ENCODE data around the gene MADD. TPM values are rescaled to one million over a fixed set of nuclear protein-coding genes. Genes with fewer than 3 reads are reported as not detected.

The MADD gene
- total and polyA plus RNA-seq, 11 donors, result 22.6 to 60.6 (median 40.2) TPM

DNA sequence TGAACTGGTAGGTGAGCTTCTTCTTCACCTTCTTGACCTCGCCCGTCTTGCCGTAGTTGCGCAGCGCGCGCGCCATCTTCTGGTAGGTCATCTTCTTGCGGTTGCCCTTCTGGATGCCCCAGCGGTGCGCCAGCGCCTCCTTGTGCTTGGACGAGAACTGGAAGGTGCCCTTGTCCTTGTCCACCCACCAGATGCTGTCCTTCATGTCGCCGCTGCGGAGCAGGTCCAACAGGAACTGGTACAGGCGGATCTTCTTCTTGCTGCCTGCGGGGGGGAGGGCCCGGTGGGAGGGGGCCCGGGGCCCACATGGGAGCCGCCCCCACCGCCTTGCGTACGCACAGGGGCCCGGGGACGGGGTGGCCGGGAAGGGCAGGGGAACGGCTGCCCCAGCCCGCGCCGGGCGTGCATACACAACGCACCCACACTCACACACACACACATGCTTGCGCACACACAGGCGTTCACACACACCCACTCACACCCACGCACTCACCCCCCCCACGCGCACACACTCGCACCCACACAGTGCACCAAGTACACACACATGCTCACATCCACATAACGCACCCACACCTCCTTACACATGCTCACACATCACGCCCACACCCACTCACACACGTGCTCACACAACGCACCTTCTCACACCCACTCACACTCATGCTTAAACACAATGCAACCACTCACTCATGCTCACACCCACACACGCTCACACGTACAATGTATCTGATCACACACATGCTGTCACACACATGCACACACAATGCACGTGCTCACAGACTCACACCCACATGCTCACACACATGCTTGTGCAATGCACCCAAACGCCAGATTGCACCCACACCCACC is 85.6 kb downstream of the MADD start:
- H3K9me3 ChIP-seq, result no peaks in the 10 kb centered on the region
- no peaks in the 10 kb centered on the region for H3K27me3 ChIP-seq
- peak overlapping the region; percentile 18 to 72 (median 50) for H3K4me3 ChIP-seq
- TF ChIP-seq, protein P1, sequence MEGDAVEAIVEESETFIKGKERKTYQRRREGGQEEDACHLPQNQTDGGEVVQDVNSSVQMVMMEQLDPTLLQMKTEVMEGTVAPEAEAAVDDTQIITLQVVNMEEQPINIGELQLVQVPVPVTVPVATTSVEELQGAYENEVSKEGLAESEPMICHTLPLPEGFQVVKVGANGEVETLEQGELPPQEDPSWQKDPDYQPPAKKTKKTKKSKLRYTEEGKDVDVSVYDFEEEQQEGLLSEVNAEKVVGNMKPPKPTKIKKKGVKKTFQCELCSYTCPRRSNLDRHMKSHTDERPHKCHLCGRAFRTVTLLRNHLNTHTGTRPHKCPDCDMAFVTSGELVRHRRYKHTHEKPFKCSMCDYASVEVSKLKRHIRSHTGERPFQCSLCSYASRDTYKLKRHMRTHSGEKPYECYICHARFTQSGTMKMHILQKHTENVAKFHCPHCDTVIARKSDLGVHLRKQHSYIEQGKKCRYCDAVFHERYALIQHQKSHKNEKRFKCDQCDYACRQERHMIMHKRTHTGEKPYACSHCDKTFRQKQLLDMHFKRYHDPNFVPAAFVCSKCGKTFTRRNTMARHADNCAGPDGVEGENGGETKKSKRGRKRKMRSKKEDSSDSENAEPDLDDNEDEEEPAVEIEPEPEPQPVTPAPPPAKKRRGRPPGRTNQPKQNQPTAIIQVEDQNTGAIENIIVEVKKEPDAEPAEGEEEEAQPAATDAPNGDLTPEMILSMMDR (IDR thresholded peaks at IDR 0.05), result peak; percentile 79 to 99 (median 94)
- no peak for TF ChIP-seq POLR2A (IDR thresholded peaks at IDR 0.05)
- WGBS, 4 donors, result 23 to 33% (median 27%) methylated on average over 40 to 47 of the region's 47 CpGs
- DNase-seq, result peak; percentile 93 to 97 (median 96)
- peaks cover 0 to 10% (median 0%) of the 10 kb centered on the region in 9 donors for H3K36me3 ChIP-seq
- peak overlapping the region; percentile 70 to 99 (median 93) for H3K27ac ChIP-seq
- ATAC-seq, result peak; percentile 4 to 60 (median 42)
- intact Hi-C loops (cut with DNase I), result loop anchor here (1.0 to 10.0 kb wide), 19 partner anchors 68 to 471 kb away; partner anchors contain the start of genes ARFGAP2 (in 4 of the 10), NR1H3 (in 2 of the 10) and MADD (in 1 of the 10)
- H3K4me1 ChIP-seq, result peaks cover 0 to 37% (median 7%) of the 10 kb centered on the region in 12 donors

DNA sequence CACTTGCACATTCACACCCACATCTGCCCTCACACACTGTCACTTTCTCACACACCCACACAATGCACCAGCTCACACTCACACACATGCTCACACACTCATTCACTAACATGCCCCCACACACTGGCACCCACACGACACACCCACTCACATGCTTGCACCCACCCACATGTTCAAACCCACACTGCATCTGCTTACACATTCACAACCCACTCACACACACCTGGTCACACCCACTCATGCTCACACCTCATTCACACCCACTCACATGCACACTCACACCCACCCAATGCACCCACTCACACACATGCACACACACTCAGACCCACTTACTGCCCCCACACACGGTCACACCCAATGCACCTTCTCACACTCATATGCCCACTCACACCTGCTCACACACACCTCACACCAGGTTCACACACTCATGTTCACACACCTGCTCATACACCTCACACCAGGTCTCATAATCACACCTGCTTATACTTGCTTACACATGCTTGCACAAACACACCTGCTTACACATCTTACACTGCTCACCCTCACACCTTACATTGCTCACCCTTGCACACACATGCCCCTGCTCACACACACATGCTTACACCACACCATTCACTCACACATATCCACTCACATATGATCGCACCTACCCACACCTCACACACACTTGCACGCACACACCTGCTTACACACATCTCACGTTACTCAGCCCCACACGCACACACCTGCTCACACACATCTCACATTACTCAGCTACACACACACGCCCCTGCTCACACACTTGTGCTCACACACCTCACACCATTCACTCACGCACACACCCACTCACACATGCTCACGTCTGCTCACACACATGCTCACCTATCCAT is 86.4 kb downstream of the MADD start:
- H3K4me1 ChIP-seq, result peaks cover 0 to 41% (median 7%) of the 10 kb centered on the region in 12 donors
- H3K27me3 ChIP-seq, result no peaks in the 10 kb centered on the region
- ATAC-seq (no peak), DNase-seq (peak in 2 of 5 donors; percentile 17 to 23)
- H3K27ac ChIP-seq, result no peak overlapping the region
- intact Hi-C loops (cut with DNase I), result loop anchor here in 6 of 10 donors (5.0 to 10.0 kb wide), 10 partner anchors 69 to 472 kb away; partner anchors contain the start of genes NR1H3 (in 2 of the 6), ARFGAP2 (in 1 of the 6) and MADD (in 1 of the 6)
- H3K9me3 ChIP-seq, result no peaks in the 10 kb centered on the region
- H3K4me3 ChIP-seq, result no peak overlapping the region
- peaks cover 0 to 7% (median 0%) of the 10 kb centered on the region in 9 donors for H3K36me3 ChIP-seq
- 83 to 95% (median 90%) methylated on average over 9 of the region's 9 CpGs for WGBS, 4 donors
- TF ChIP-seq, protein P1 (IDR thresholded peaks at IDR 0.05), result no peak

DNA sequence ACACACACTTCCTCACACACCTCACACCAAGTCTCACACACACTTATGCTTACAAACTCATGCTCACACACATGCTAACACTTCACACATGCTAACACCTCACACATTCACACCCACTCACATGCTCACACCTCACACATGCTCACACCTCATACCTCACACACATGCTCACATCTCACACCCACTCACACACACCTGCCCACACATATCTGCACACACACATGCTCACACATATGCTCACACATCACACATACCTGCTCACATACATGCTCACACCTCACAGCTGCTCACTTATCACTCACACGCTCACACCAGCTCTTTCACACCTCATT is 87.0 kb downstream of the MADD start:
- DNase-seq (no peak), ATAC-seq (no peak)
- H3K9me3 ChIP-seq, result no peaks in the 10 kb centered on the region
- TF ChIP-seq POLR2A (IDR thresholded peaks at IDR 0.05), result no peak
- TF ChIP-seq, protein P1 (IDR thresholded peaks at IDR 0.05), result no peak
- H3K4me3 ChIP-seq, result no peak overlapping the region
- H3K27me3 ChIP-seq, result no peaks in the 10 kb centered on the region
- peaks cover 0 to 10% (median 0%) of the 10 kb centered on the region in 9 donors for H3K36me3 ChIP-seq
- WGBS, 4 donors, result 90 to 100% (median 96%) methylated on average over 1 of the region's 1 CpG
- peaks cover 0 to 44% (median 7%) of the 10 kb centered on the region in 12 donors for H3K4me1 ChIP-seq
- intact Hi-C loops (cut with DNase I), result loop anchor here in 6 of 10 donors (5.0 to 10.0 kb wide), 10 partner anchors 70 to 472 kb away; partner anchors contain the start of genes NR1H3 (in 2 of the 6), ARFGAP2 (in 1 of the 6) and MADD (in 1 of the 6)
- H3K27ac ChIP-seq, result no peak overlapping the region

Measured in heart left ventricle (tissue), 16 donors.